NB4 (cell line): ENCODE results near the gene ADAMTS2.

Experiments
- DNase-seq: peaks from one replicate; pipeline ENCODE4 v3.0.0; 2010; ENCODE audit warnings: low read depth
- H3K4me3 ChIP-seq: one replicate; pipeline ENCODE4 v1.5.1; 2011; ENCODE audit warnings: mild to moderate bottlenecking, low read depth, low read length, moderate library complexity
- CTCF ChIP-seq: IDR thresholded peaks from one replicate; pipeline ENCODE4 v1.5.1; 2012; ENCODE audit warnings: low read depth, low read length
- MAX ChIP-seq: IDR thresholded peaks from 2 replicates; pipeline ENCODE4 v1.6.1; 2011; ENCODE audit warnings: low read depth, low read length
- MYC ChIP-seq: IDR thresholded peaks from 2 replicates; pipeline ENCODE4 v1.6.1; 2011; ENCODE audit warnings: low read depth, low read length
- POLR2A ChIP-seq: IDR thresholded peaks from 2 replicates; pipeline ENCODE4 v1.6.1; 2011; ENCODE audit warnings: mild to moderate bottlenecking; ENCODE audit not compliant: insufficient read length; ENCODE audit errors: extremely low read depth

The ADAMTS2 gene

GRCh38 chr5:179154991-179155955 is 190.0 kb downstream of the ADAMTS2 start:
- TF ChIP-seq POLR2A (no peak), MYC (no peak), CTCF (no peak), MAX (no peak)
- no peak overlapping the region for H3K4me3 ChIP-seq
- no peak for DNase-seq

GRCh38 chr5:179154346-179154990 is 190.8 kb downstream of the ADAMTS2 start:
- no peak for TF ChIP-seq MYC
- no peak for TF ChIP-seq MAX
- no peak for TF ChIP-seq CTCF
- H3K4me3 ChIP-seq, result no peak overlapping the region
- no peak for DNase-seq

GRCh38 chr5:179153921-179154345 is 191.3 kb downstream of the ADAMTS2 start:
- no peak for DNase-seq
- no peak overlapping the region for H3K4me3 ChIP-seq
- no peak for TF ChIP-seq CTCF
- TF ChIP-seq MAX, result no peak
- TF ChIP-seq MYC, result no peak
- no peak for TF ChIP-seq POLR2A

- TF ChIP-seq POLR2A, result no peak
- TF ChIP-seq CTCF, result no peak
- no peak for TF ChIP-seq MAX
- no peak for TF ChIP-seq MYC
- DNase-seq, result no peak
- no peak overlapping the region for H3K4me3 ChIP-seq
Observed at GRCh38 chr5:179153341-179153901, 191.8 kb downstream of the ADAMTS2 start.

GRCh38 chr5:179152941-179153340 is 192.3 kb downstream of the ADAMTS2 start:
- DNase-seq, result no peak
- TF ChIP-seq POLR2A (no peak), CTCF (no peak), MYC (no peak), MAX (no peak)
- H3K4me3 ChIP-seq, result no peak overlapping the region
